HepG2 (cell line): Measurements from ENCODE around the gene TCEANC. TPM values are rescaled to one million over a fixed set of nuclear protein-coding genes. Genes with fewer than 3 reads are reported as not detected.
"Not testable (repeated sequence)": the region's sequence is repeated elsewhere in the genome, so short reads cannot be mapped to it uniquely, and the experiment has no call there.

Experiments used
- ATAC-seq: fragments of 200-7000 bp; cut with Tn5 transposase; 3 replicates; pipeline ENCODE4 v1.9.1; 2020; ENCODE audit warnings: mild to moderate bottlenecking, moderate library complexity
- BruUV-seq: library from RNA; stranded (reverse); fragments of 400-500 nt; replicated peaks from 2 replicates; lab custom pipeline; 2021; lab: Mats Ljungman, UMichigan
- CTCF ChIA-PET: fragments of 300-600 bp; formaldehyde crosslinking; extraction: SDS; loops from one replicate; lab custom pipeline; 2021; ENCODE audit warnings: low total read pairs, inconsistent platforms, low intra/inter-chr PET ratio; lab: Yijun Ruan, JAX
- POLR2A ChIA-PET: fragments of 350-600 bp; sonication (Branson Sonifier 250); formaldehyde crosslinking; loops from one replicate; lab custom pipeline; 2020; ENCODE audit warnings: antibody characterized with exemption, inconsistent platforms; lab: Yijun Ruan, JAX
- DNase-seq: peaks from one replicate; pipeline ENCODE4 v3.0.0-alpha.2; 2015; ENCODE audit warnings: low spot score
- FAIRE-seq: peaks from 3 replicates; lab custom pipeline; 2011; peaks lifted over from hg19 to GRCh38; lab: Jason Lieb, UNC
- H2AFZ ChIP-seq: one replicate; pipeline ENCODE4 v1.6.1; 2011; ENCODE audit warnings: low read length, inconsistent platforms
- H3K27ac ChIP-seq: fragments of 300-600 bp; 3 replicates; pipeline ENCODE4 v1.8.0; 2011; ENCODE audit warnings: mixed run types, mild to moderate bottlenecking, mixed read lengths, low read length, inconsistent platforms; ENCODE audit not compliant: insufficient read depth; ENCODE audit errors: extremely low read length
- H3K27me3 ChIP-seq, 2 experiments: fragments of 200-600 bp in 1 of 2; 2 replicates in 1 of 2; 3 replicates in 1 of 2; pipeline versions ENCODE4 v1.6.0 to v1.8.0; 2011; ENCODE audit warnings: low read length in 2 of 2, mild to moderate bottlenecking in 2 of 2, moderate library complexity in 2 of 2, inconsistent platforms in 1 of 2; ENCODE audit not compliant: insufficient read depth in 2 of 2, control insufficient read depth in 1 of 2
- H3K36me3 ChIP-seq, 2 experiments: fragments of 200-600 bp in 1 of 2; replicated peaks in 1 of 2; 2 replicates in 1 of 2; 3 replicates in 1 of 2; pipeline versions ENCODE4 v1.5.1 to v1.8.0; 2011; ENCODE audit warnings: low read length in 2 of 2, inconsistent platforms in 1 of 2; ENCODE audit not compliant: insufficient read depth in 2 of 2, control insufficient read depth in 1 of 2
- H3K4me1 ChIP-seq: 2 replicates; pipeline ENCODE4 v1.5.1; 2012; ENCODE audit warnings: low read length, inconsistent platforms; ENCODE audit not compliant: insufficient read depth
- H3K4me2 ChIP-seq: 2 replicates; pipeline ENCODE4 v1.6.0; 2011; ENCODE audit warnings: low read depth, low read length, inconsistent platforms
- H3K4me3 ChIP-seq, 3 experiments: fragments of 200-600 bp in 1 of 3; sonication (generic), shearing (Covaris generic) in 1 of 3; replicated peaks in 1 of 3; 2 replicates each; pipeline ENCODE4 v1.5.1; 2011 to 2016; ENCODE audit warnings: low read length in 3 of 3, inconsistent platforms in 2 of 3, low read depth in 2 of 3, mild to moderate bottlenecking in 2 of 3, control low read depth in 1 of 3, mixed read lengths in 1 of 3; ENCODE audit not compliant: insufficient read depth in 1 of 3
- H3K79me2 ChIP-seq: one replicate; pipeline ENCODE4 v1.6.1; 2011; ENCODE audit warnings: low read length, inconsistent platforms; ENCODE audit not compliant: insufficient read depth
- H3K9ac ChIP-seq: 2 replicates; pipeline ENCODE4 v1.6.0; 2011; ENCODE audit warnings: mild to moderate bottlenecking, low read depth, low read length, inconsistent platforms; ENCODE audit not compliant: insufficient read depth
- H3K9me3 ChIP-seq: 2 replicates; pipeline ENCODE4 v1.5.1; 2012; ENCODE audit warnings: mild to moderate bottlenecking, low read length
- H4K20me1 ChIP-seq: 2 replicates; pipeline ENCODE4 v1.6.0; 2011; ENCODE audit warnings: inconsistent platforms, mild to moderate bottlenecking, low read length, moderate library complexity; ENCODE audit not compliant: insufficient read depth
- ARNTL ChIP-seq: sonication (generic); formaldehyde crosslinking; IDR thresholded peaks from 2 replicates; pipeline ENCODE4 v1.4.0; 2020; ENCODE audit warnings: mild to moderate bottlenecking, missing genetic modification reagents
- CENPX ChIP-seq: sonication (generic); formaldehyde crosslinking; IDR thresholded peaks from 2 replicates; pipeline ENCODE4 v1.9.0; 2021; ENCODE audit warnings: mild to moderate bottlenecking, missing genetic modification reagents, moderate library complexity
- KLF16 ChIP-seq, 2 experiments: sonication (generic) in 1 of 2; formaldehyde crosslinking in 1 of 2; IDR thresholded peaks; 2 replicates each; pipeline versions ENCODE4 v1.6.1 to v1.8.0; 2016 to 2023; ENCODE audit warnings: missing genetic modification reagents in 2 of 2, missing compliant biosample characterization in 1 of 2
- ZNF891 ChIP-seq: sonication (generic); formaldehyde crosslinking; IDR thresholded peaks from 2 replicates; pipeline ENCODE4 v1.5.0; 2020; ENCODE audit warnings: mild to moderate bottlenecking, missing genetic modification reagents
- WGBS: methylation state at CpG from one replicate; pipeline ENCODE4 v1.1.6; 2017; ENCODE audit warnings: low lambda C conversion rate; 5-methylcytosine and 5-hydroxymethylcytosine counted together
- in situ Hi-C: cut with HindIII; loops from 2 replicates; pipeline ENCODE4 v1.10.0; 2017; ENCODE audit warnings: low pct_unique_long_range_greater_than_20kb; ENCODE audit not compliant: extremely low pct_ligation_motif_present
- intact Hi-C: fragments of 100-400 bp; cut with micrococcal nuclease; formaldehyde crosslinking; loops from one replicate; pipeline ENCODE4 v1.10.0; 2022; ENCODE audit not compliant: unreplicated experiment
- polyA plus RNA-seq, 8 experiments: library from polyadenylated mRNA; depleted of rRNA in 3 of 8; stranded (reverse) in 7 of 8; unstranded in 1 of 8; fragments of >200 nt; fragmentation: Illumina TruSeq in 4 of 8; extraction: Trizol in 4 of 8; gene quantifications; 2 replicates each; pipeline versions ENCODE4 v1.2.1 to v1.2.3, GENCODE V29; 2011 to 2016; ENCODE audit warnings: low read depth in 4 of 8, missing spikeins in 1 of 8, mixed read lengths in 1 of 8; ENCODE audit not compliant: insufficient read depth in 1 of 8
- total RNA-seq, 5 experiments: library from RNA; depleted of rRNA; stranded (reverse); fragments of >200 nt; fragmentation: Illumina TruSeq; extraction: Trizol; gene quantifications; 2 replicates each; pipeline ENCODE4 v1.2.3, GENCODE V29; 2016; ENCODE audit warnings: low read depth in 1 of 5
- TF ChIP-seq, protein P1 (sequence below): sonication (generic); formaldehyde crosslinking; IDR thresholded peaks from 2 replicates; pipeline ENCODE4 v1.4.0; 2020; ENCODE audit warnings: missing genetic modification reagents, mild to moderate bottlenecking, borderline replicate concordance

TCEANC gene
- total and polyA plus RNA-seq, 2 of the 13 experiments (the other 11 are each of a cell fraction or from before 2014, with no cell fraction given) = 0.51 to 0.97 TPM

DNA sequence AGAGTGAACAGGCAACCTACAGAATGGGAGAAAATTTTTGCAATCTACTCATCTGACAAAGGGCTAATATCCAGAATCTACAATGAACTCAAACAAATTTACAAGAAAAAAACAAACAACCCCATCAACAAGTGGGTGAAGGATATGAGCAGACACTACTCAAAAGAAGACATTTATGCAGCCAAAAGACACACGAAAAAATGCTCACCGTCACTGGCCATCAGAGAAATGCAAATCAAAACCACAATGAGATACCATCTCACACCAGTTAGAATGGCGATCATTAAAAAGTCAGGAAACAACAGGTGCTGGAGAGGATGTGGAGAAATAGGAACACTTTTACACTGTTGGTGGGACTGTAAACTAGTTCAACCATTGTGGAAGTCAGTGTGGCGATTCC is 11.3 kb upstream of the TCEANC start:
- intact Hi-C loops, H3K79me2 ChIP-seq, H4K20me1 ChIP-seq, H3K9me3 ChIP-seq, BruUV-seq, H2AFZ ChIP-seq, H3K4me1 ChIP-seq, H3K27ac ChIP-seq, FAIRE-seq, H3K36me3 ChIP-seq, H3K4me3 ChIP-seq, H3K9ac ChIP-seq, H3K4me2 ChIP-seq, ATAC-seq, POLR2A ChIA-PET, CTCF ChIA-PET, DNase-seq, H3K27me3 ChIP-seq: not testable (repeated sequence)
- in situ Hi-C loops = loop anchor here (10.0 kb wide), 1 partner anchor 127 kb away; no protein-coding TSS in a partner anchor
- WGBS = 5% methylated on average over 2 of the region's 4 CpGs

DNA sequence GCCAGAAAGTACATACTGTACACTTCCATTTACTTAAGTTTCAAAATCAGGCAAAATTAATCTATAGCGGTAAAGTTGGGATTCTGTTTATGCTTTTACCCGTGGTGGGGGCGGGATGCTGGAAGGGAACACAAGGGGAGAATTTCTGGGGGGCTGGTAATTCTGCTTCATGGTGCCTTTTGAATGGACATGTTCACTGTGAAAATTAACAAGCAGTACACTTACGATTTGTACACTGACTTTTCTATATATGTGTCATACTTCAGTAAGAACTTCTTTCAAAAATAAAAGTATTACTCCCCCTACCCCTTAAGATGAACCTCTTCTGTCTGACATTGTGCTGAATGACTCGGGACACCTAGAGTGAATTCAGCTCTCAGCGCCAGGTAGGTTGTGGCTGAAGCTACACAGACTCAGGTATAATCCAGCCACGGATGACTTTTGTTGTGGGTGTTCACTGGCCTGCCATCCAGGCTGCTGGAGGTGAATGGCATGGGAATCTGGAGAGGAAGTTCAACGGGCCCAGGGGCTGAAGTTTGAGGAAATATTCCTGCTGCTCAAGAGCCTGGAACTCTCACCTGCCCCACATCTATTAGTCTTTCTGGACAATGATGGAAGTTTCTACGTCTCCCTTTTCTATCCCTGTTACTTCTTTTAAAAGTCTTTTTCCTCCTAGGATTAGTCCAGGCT is 7.3 kb upstream of the TCEANC start:
- in situ Hi-C loops = loop anchor here (10.0 kb wide), 1 partner anchor 131 kb away; no protein-coding TSS in a partner anchor
- FAIRE-seq = no peak

More for the DNA sequence above, 7.3 kb upstream of the TCEANC start:
- Histone ChIP-seq H3K9me3 (no peaks in the 10 kb centered on the region), H3K4me2 (no peak overlapping the region), H3K4me1 (no peaks in the 10 kb centered on the region), H4K20me1 (no peaks in the 10 kb centered on the region), H3K27me3 (no peaks in the 10 kb centered on the region), H3K79me2 (no peaks in the 10 kb centered on the region), H3K36me3 (no peaks in the 10 kb centered on the region), H2AFZ (no peak overlapping the region), H3K9ac (no peak overlapping the region), H3K27ac (no peak overlapping the region), H3K4me3 (no peak overlapping the region)
- no peak for ATAC-seq
- intact Hi-C loops = loop anchor here (1.0 kb wide), 1 partner anchor 139 kb away; no protein-coding TSS in a partner anchor
- no TSS peak for BruUV-seq
- ChIA-PET POLR2A (no interaction called here), CTCF (interaction anchor here (1.4 kb wide), 1 partner anchor 139 kb away, joined by 7 read pairs; no protein-coding TSS in a partner anchor)
- DNase-seq = no peak
- 37% methylated on average over 6 of the region's 9 CpGs for WGBS
- TF ChIP-seq, protein P1, sequence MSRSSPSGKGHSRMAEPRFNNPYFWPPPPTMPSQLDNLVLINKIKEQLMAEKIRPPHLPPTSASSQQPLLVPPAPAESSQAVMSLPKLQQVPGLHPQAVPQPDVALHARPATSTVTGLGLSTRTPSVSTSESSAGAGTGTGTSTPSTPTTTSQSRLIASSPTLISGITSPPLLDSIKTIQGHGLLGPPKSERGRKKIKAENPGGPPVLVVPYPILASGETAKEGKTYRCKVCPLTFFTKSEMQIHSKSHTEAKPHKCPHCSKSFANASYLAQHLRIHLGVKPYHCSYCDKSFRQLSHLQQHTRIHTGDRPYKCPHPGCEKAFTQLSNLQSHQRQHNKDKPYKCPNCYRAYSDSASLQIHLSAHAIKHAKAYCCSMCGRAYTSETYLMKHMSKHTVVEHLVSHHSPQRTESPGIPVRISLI = no peak
- TF ChIP-seq CENPX (no peak), ARNTL (no peak), ZNF891 (no peak), KLF16 (CRISPR knock-in tag; IDR thresholded peaks at IDR 0.05) (no peak)
